ENCODE data around the gene PCNX2.

PCNX2 gene

GRCh38 chr1:233240371-233240770 lies 55.2 kb downstream of the PCNX2 start:
- H3K27ac ChIP-seq: no peak overlapping the region

DNA sequence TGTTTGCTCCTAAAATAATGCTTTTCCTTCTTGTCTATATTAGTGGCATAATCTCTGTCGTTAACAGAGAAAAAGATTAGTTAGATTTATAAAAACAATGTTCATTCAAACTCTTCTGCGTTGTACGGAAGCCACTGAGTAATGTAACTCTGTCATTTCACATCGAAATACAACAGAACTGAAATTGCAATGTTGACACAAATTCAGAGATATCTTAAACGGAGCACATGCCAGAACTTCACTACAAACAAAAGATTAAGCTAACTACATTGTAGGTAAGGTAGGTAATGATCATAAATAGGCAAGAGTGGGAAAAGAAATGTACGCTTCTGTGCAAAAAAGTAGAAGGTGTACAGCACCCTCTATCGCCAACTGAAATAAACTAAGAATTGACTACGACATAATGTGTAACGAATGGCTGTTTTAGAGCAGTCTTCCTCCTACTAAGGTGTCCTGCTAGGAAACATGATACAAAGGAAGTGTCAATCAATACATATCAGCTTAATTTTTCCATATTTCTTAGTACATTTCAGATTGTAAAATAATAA lies 56.6 kb downstream of the PCNX2 start:
- H3K27ac ChIP-seq: no peak overlapping the region
- no peak for TF ChIP-seq CTCF (IDR thresholded peaks at IDR 0.05)
- no peak for TF ChIP-seq ZFX (IDR thresholded peaks at IDR 0.05; ENCODE audit: borderline replicate concordance)

More at GRCh38 chr1:233240371-233240770, 55.2 kb downstream of the PCNX2 start:
- TF ChIP-seq CTCF (IDR thresholded peaks at IDR 0.05) (no peak), ZFX (IDR thresholded peaks at IDR 0.05; ENCODE audit: borderline replicate concordance) (no peak)

- H3K27ac ChIP-seq: no peak overlapping the region
- TF ChIP-seq ZFX (IDR thresholded peaks at IDR 0.05; ENCODE audit: borderline replicate concordance) (no peak), CTCF (IDR thresholded peaks at IDR 0.05) (no peak)
Measured at GRCh38 chr1:233237647-233238046, 57.9 kb downstream of the PCNX2 start.

DNA sequence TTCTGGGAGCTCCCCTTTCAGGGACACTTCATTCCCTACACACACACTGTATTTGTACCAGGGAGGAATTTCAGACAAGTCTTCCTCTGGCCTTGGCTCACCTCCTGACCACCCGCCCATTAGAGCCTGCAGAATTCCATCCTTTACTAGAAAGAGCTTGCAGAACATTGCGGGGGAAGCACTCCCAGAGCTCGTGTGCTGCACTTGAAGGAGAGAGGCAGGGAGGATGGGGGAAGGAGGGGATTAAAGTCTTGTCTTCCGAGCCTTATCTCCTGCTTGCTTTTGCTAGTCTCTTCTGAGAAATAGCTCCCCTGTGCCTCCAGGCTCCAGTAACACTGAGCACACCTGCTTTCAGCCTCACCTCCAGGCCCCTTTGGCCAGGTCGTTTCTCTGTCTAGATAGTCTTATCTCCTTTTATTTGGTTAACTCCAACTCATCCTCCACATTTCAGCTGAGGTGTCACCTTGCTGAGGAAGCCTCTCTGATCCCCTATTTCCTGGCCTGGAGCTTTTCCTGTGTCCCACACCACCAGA lies 62.0 kb downstream of the PCNX2 start:
- H3K27ac ChIP-seq: no peak overlapping the region
- TF ChIP-seq ZFX (IDR thresholded peaks at IDR 0.05; ENCODE audit: borderline replicate concordance) (no peak), CTCF (IDR thresholded peaks at IDR 0.05) (no peak)

DNA sequence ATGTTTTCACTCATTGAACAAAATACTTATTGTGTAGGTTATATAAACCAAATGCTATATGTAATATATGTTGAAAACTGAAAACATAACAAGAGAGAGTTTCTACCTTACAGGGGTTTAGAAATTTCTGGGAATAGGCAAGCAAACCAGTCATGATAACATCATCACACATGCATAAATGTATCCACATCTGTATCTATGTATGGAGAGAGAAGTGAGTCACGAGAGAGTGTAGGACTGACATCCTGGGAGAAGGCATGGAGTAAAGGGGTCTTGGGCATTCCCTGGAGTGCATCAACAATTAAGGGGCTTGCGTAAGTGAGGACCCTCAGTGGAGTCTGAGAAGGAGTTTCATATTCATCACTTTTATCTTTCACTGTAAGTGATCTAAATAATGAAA lies 65.5 kb downstream of the PCNX2 start:
- TF ChIP-seq ZFX (IDR thresholded peaks at IDR 0.05; ENCODE audit: borderline replicate concordance) (no peak), CTCF (IDR thresholded peaks at IDR 0.05) (no peak)
- H3K27ac ChIP-seq: no peak overlapping the region

- H3K27ac ChIP-seq: no peak overlapping the region
- TF ChIP-seq CTCF (IDR thresholded peaks at IDR 0.05) (no peak), ZFX (IDR thresholded peaks at IDR 0.05; ENCODE audit: borderline replicate concordance) (no peak)
Measured at GRCh38 chr1:233229288-233229687, 66.2 kb downstream of the PCNX2 start.

DNA sequence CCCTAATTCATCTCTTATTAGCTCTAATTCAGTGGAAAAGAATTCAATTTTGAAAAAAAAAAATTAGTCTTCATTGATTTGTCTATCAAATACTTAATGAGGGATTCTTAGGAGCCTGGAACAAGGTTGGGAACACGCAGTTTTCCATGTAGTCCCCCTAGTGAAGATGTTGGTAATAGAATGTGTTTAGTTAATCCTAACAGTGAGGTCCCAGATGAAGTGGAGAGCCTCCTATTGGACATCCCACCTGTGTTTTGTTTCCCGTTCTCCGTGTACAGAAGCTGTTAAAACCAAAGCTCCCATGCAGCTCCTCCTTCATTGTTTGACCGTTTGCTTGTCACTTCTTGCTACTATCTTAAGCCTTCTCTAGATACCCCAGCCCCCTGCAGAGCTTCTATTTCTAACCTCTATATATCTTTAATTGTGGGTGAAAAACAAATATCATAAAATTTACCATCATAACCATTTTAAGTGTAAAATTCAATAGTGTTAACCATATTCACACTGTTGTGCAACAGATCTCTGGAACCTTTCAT lies 67.5 kb downstream of the PCNX2 start:
- TF ChIP-seq CTCF (IDR thresholded peaks at IDR 0.05) (no peak), ZFX (IDR thresholded peaks at IDR 0.05; ENCODE audit: borderline replicate concordance) (no peak)
- no peak overlapping the region for H3K27ac ChIP-seq

Measured in 22Rv1 (cell line).